ENCODE measurements around the gene VPS37B. TPM values are rescaled to one million over a fixed set of nuclear protein-coding genes. Genes with fewer than 3 reads are reported as not detected.

Gene VPS37B
- total RNA-seq, 4 donors from 2014 or later = 46.6 to 126 (median 104) TPM

GRCh38 chr12:122889761-122890520 is 6.0 kb downstream of the VPS37B start:
- no peak for DNase-seq
- H3K27ac ChIP-seq = peak overlapping the region; percentile 93 to 98 (median 95)
- WGBS, 2 donors (ENCODE audit: low coverage in 1 of 2) = 66 to 69% methylated on average over 8 to 13 of the region's 13 CpGs
- TF ChIP-seq EP300 (IDR thresholded peaks at IDR 0.05; ENCODE audit: low read depth) (no peak), POLR2AphosphoS5 (IDR thresholded peaks at IDR 0.05) (no peak)
- no peaks in the 10 kb centered on the region for H3K27me3 ChIP-seq
- H3K9me3 ChIP-seq = no peaks in the 10 kb centered on the region
- in situ Hi-C loops (cut with MboI; ENCODE audit: low pct_ligation_motif_present in 1 of 4, low pct_unique_long_range_greater_than_20kb in 1 of 4, low sequenced_read_pairs in 3 of 4) (no loop called here), intact Hi-C loops (cut with DNase I; ENCODE audit: low total_unique reads) (loop anchor here (5.0 kb wide), 1 partner anchor 283 kb away; no protein-coding TSS in a partner anchor)
- H3K4me1 ChIP-seq = peaks cover 50 to 97% (median 87%) of the 10 kb centered on the region in 4 donors
- H3K4me3 ChIP-seq = no peak overlapping the region
- no peaks in the 10 kb centered on the region for H3K36me3 ChIP-seq

DNA sequence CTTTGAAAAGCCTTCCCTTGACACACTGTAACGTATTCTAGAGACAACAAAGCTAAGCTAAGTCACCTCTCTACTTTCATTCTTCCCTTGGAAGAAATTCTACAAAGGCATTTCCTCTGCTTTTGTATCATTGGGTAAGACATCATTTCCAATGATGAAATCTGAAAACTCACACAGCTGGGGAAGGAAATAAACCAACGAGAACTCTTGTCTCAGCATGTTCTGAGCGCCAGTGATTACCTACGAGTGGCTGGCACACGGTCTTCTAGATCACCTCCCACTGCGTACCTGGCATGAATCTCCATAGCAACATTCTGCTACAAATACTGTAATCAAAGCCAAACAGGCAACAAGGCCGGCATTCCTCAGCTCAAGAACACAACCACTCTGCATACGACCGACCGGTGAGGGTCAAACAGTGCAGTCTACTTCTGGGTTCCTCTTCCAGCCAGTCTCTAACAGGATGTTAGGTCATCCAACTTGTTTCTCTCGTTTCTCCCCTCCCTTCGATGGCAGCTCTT is 7.6 kb downstream of the VPS37B start:
- 17 to 31% methylated on average over 6 to 12 of the region's 12 CpGs for WGBS, 2 donors (ENCODE audit: low coverage in 1 of 2)
- H3K27me3 ChIP-seq = no peaks in the 10 kb centered on the region
- TF ChIP-seq POLR2AphosphoS5 (IDR thresholded peaks at IDR 0.05) = peak; percentile 55 to 84 (median 80)
- peak; percentile 69 for TF ChIP-seq POLR2A (IDR thresholded peaks at IDR 0.05)
- TF ChIP-seq EP300 (IDR thresholded peaks at IDR 0.05; ENCODE audit: low read depth) = peak; percentile 52
- TF ChIP-seq, protein P1, sequence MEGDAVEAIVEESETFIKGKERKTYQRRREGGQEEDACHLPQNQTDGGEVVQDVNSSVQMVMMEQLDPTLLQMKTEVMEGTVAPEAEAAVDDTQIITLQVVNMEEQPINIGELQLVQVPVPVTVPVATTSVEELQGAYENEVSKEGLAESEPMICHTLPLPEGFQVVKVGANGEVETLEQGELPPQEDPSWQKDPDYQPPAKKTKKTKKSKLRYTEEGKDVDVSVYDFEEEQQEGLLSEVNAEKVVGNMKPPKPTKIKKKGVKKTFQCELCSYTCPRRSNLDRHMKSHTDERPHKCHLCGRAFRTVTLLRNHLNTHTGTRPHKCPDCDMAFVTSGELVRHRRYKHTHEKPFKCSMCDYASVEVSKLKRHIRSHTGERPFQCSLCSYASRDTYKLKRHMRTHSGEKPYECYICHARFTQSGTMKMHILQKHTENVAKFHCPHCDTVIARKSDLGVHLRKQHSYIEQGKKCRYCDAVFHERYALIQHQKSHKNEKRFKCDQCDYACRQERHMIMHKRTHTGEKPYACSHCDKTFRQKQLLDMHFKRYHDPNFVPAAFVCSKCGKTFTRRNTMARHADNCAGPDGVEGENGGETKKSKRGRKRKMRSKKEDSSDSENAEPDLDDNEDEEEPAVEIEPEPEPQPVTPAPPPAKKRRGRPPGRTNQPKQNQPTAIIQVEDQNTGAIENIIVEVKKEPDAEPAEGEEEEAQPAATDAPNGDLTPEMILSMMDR (IDR thresholded peaks at IDR 0.05) = no peak
- DNase-seq = peak; percentile 78
- intact Hi-C loops (cut with DNase I; ENCODE audit: low total_unique reads) = loop anchor here (5.0 kb wide), 1 partner anchor 281 kb away; no protein-coding TSS in a partner anchor
- H3K4me1 ChIP-seq = peaks cover 56 to 97% (median 85%) of the 10 kb centered on the region in 4 donors
- peak overlapping the region in 1 of 4 donors; percentile 5 for H3K4me3 ChIP-seq
- in situ Hi-C loops (cut with MboI; ENCODE audit: low pct_ligation_motif_present in 1 of 4, low pct_unique_long_range_greater_than_20kb in 1 of 4, low sequenced_read_pairs in 3 of 4) = no loop called here
- H3K36me3 ChIP-seq = no peaks in the 10 kb centered on the region
- peak overlapping the region; percentile 93 to 98 (median 95) for H3K27ac ChIP-seq
- H3K9me3 ChIP-seq = no peaks in the 10 kb centered on the region

DNA sequence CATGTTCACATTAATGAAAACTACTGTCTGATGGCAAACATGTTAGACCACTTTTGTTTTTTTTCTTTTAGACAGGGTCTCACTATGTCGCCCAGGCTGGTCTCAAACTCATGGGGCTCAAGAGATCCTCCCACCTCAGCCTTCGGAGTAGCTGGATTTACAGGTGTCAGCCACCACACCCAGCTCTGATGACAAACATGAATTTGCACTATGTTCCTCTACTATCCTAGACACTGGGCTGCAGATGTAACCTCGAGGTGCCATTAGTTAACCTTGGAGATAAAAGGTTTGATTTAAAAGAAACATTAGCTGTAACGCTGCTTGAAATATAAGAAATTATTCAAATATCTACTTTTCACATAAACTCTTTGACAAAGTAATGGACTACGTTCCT is 8.1 kb downstream of the VPS37B start:
- in situ Hi-C loops (cut with MboI; ENCODE audit: low pct_ligation_motif_present in 1 of 4, low pct_unique_long_range_greater_than_20kb in 1 of 4, low sequenced_read_pairs in 3 of 4) (no loop called here), intact Hi-C loops (cut with DNase I; ENCODE audit: low total_unique reads) (loop anchor here (5.0 kb wide), 1 partner anchor 281 kb away; no protein-coding TSS in a partner anchor)
- peak overlapping the region in 1 of 4 donors; percentile 5 for H3K4me3 ChIP-seq
- 48 to 49% methylated on average over 4 to 5 of the region's 5 CpGs for WGBS, 2 donors (ENCODE audit: low coverage in 1 of 2)
- no peaks in the 10 kb centered on the region for H3K27me3 ChIP-seq
- no peak for DNase-seq
- no peaks in the 10 kb centered on the region for H3K36me3 ChIP-seq
- H3K9me3 ChIP-seq = no peaks in the 10 kb centered on the region
- peak overlapping the region; percentile 93 to 98 (median 95) for H3K27ac ChIP-seq
- TF ChIP-seq POLR2A (IDR thresholded peaks at IDR 0.05) (no peak), POLR2AphosphoS5 (IDR thresholded peaks at IDR 0.05) (no peak), EP300 (IDR thresholded peaks at IDR 0.05; ENCODE audit: low read depth) (no peak)
- TF ChIP-seq, protein P1 (IDR thresholded peaks at IDR 0.05) = no peak
- peaks cover 54 to 97% (median 81%) of the 10 kb centered on the region in 4 donors for H3K4me1 ChIP-seq

DNA sequence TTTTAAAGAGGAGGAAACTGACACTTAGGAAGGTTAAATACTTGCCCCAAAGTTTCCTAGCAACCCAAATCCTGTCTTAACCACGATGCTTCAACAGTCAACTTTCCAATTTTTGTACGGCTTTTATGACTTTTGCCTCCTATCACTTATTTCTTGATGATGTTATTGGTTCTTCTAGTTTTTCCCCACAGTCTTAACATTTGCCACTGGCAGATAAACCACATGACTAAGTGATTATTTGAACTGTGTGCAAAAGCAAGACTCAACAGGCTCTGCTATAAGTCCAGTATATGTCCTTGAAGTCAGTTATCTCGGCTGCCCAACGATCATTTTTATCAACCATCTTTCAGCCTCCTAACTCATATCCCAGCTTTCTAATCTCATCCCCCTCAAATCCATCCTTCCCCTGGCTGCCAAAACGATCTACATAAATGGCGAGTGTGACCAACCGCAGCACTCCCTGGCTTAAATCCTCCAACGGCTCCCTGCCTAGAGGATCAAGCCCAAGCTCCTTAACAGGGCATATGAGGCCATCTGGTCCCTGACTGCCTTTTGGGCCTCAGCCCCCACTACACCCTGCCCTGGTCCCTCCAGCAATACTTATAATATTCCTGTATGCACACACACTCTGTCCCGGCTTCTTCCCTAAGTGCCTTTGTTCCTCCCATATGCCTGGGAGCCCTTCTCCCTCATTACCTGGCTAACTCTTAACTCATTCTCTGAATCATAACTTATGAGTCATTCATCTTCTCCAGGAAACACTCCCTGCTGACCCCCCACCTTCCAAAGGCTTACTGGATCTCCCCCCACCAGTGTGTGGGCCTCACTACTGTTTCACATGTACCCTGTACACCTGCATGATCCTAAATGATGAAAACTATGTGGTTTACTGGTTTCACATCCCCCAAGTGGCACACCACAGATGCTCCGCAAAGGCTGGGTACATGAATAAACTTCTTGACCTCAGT is 8.8 kb downstream of the VPS37B start:
- Histone ChIP-seq H3K36me3 (no peaks in the 10 kb centered on the region), H3K27me3 (no peaks in the 10 kb centered on the region), H3K9me3 (no peaks in the 10 kb centered on the region), H3K4me1 (peaks cover 50 to 92% (median 74%) of the 10 kb centered on the region in 4 donors), H3K4me3 (no peak overlapping the region), H3K27ac (peak overlapping the region; percentile 93 to 98 (median 95))
- intact Hi-C loops (cut with DNase I; ENCODE audit: low total_unique reads) (loop anchor here (5.0 kb wide), 1 partner anchor 280 kb away; no protein-coding TSS in a partner anchor), in situ Hi-C loops (cut with MboI; ENCODE audit: low pct_ligation_motif_present in 1 of 4, low pct_unique_long_range_greater_than_20kb in 1 of 4, low sequenced_read_pairs in 3 of 4) (no loop called here)
- TF ChIP-seq EP300 (IDR thresholded peaks at IDR 0.05; ENCODE audit: low read depth) (no peak), POLR2A (IDR thresholded peaks at IDR 0.05) (peak; percentile 11), POLR2AphosphoS5 (IDR thresholded peaks at IDR 0.05) (peak in 2 of 3 donors; percentile 18 to 49)
- TF ChIP-seq, protein P1 (IDR thresholded peaks at IDR 0.05) = no peak
- WGBS, 2 donors (ENCODE audit: low coverage in 1 of 2) = 50 to 59% methylated on average over 7 to 10 of the region's 10 CpGs
- peak; percentile 71 for DNase-seq

All from transverse colon (tissue), 4 donors.